OCI-LY1 (cell line): ENCODE data around the gene CATSPER1.
"Not testable (repeated sequence)": the region's sequence is repeated elsewhere in the genome, so short reads cannot be mapped to it uniquely, and the experiment has no call there.

Experiments
- H2AFZ ChIP-seq: fragments of 200-600 bp; sonication (generic), shearing (Covaris generic); 2 replicates; pipeline ENCODE4 v1.6.0; 2014; ENCODE audit warnings: antibody characterized with exemption, mild to moderate bottlenecking, low read length
- H3F3A ChIP-seq: fragments of 200-600 bp; sonication (generic), shearing (Covaris generic); 2 replicates; pipeline ENCODE4 v1.6.0; 2014; ENCODE audit warnings: mild to moderate bottlenecking, antibody characterized with exemption, low read length, moderate library complexity; ENCODE audit not compliant: insufficient read depth
- H3K27ac ChIP-seq: fragments of 200-600 bp; sonication (generic); 2 replicates; pipeline ENCODE4 v1.5.1; 2014; ENCODE audit warnings: low read length, mixed run types, mild to moderate bottlenecking, low read depth; ENCODE audit not compliant: poor library complexity, severe bottlenecking
- H3K27me3 ChIP-seq: fragments of 200-600 bp; sonication (generic); 2 replicates; pipeline ENCODE4 v1.6.0; 2014; ENCODE audit warnings: antibody characterized with exemption, mild to moderate bottlenecking, low read length, moderate library complexity; ENCODE audit not compliant: insufficient read depth
- H3K36me3 ChIP-seq: fragments of 200-600 bp; sonication (generic); 2 replicates; pipeline ENCODE4 v1.6.1; 2014; ENCODE audit warnings: mild to moderate bottlenecking, antibody characterized with exemption, low read length, moderate library complexity, mixed read lengths; ENCODE audit not compliant: insufficient read depth
- H3K4me1 ChIP-seq: fragments of 200-600 bp; sonication (generic); 2 replicates; pipeline ENCODE4 v1.5.1; 2014; ENCODE audit warnings: mild to moderate bottlenecking, low read length, moderate library complexity; ENCODE audit not compliant: insufficient read depth, severe bottlenecking
- H3K4me2 ChIP-seq: fragments of 200-600 bp; sonication (generic), shearing (Covaris generic); 2 replicates; pipeline ENCODE4 v1.6.1; 2014; ENCODE audit warnings: low read length
- H3K4me3 ChIP-seq: fragments of 200-600 bp; sonication (generic); 2 replicates; pipeline ENCODE4 v1.5.1; 2014; ENCODE audit warnings: low read length, low read depth, mild to moderate bottlenecking, mixed read lengths; ENCODE audit not compliant: poor library complexity, severe bottlenecking
- H3K79me2 ChIP-seq: fragments of 200-600 bp; shearing (Covaris generic); 2 replicates; pipeline ENCODE4 v1.6.1; 2016; ENCODE audit warnings: mixed run types, low read length, mixed read lengths; ENCODE audit not compliant: insufficient read depth
- H3K9ac ChIP-seq: fragments of 200-600 bp; sonication (generic), shearing (Covaris generic); 2 replicates; pipeline ENCODE4 v1.6.1; 2014; ENCODE audit warnings: mild to moderate bottlenecking, low read length, mixed read lengths
- H3K9me2 ChIP-seq: fragments of 200-600 bp; sonication (generic), shearing (Covaris generic); 2 replicates; pipeline ENCODE4 v1.6.1; 2014; ENCODE audit warnings: low read depth, mild to moderate bottlenecking, low read length, mixed read lengths
- H3K9me3 ChIP-seq: fragments of 200-600 bp; shearing (Covaris generic); 2 replicates; pipeline ENCODE4 v1.6.1; 2014; ENCODE audit warnings: low read length, mixed read lengths
- H4K20me1 ChIP-seq: fragments of 200-600 bp; sonication (generic), shearing (Covaris generic); 2 replicates; pipeline ENCODE4 v1.6.0; 2016; ENCODE audit warnings: mild to moderate bottlenecking, low read length; ENCODE audit not compliant: insufficient read depth
- EZH2 ChIP-seq: fragments of 200-600 bp; sonication (generic), shearing (Covaris generic); IDR thresholded peaks from 2 replicates; pipeline ENCODE4 v1.8.0; 2017; ENCODE audit warnings: borderline replicate concordance, mixed run types, mild to moderate bottlenecking, antibody characterized with exemption, low read length, moderate library complexity, mixed read lengths
- TF ChIP-seq, protein P1 (sequence below): fragments of 200-600 bp; sonication (generic), shearing (Covaris generic); IDR thresholded peaks from 2 replicates; pipeline ENCODE4 v1.5.1; 2017; ENCODE audit warnings: mild to moderate bottlenecking, antibody characterized with exemption, low read length, moderate library complexity, mixed read lengths

The CATSPER1 gene

DNA sequence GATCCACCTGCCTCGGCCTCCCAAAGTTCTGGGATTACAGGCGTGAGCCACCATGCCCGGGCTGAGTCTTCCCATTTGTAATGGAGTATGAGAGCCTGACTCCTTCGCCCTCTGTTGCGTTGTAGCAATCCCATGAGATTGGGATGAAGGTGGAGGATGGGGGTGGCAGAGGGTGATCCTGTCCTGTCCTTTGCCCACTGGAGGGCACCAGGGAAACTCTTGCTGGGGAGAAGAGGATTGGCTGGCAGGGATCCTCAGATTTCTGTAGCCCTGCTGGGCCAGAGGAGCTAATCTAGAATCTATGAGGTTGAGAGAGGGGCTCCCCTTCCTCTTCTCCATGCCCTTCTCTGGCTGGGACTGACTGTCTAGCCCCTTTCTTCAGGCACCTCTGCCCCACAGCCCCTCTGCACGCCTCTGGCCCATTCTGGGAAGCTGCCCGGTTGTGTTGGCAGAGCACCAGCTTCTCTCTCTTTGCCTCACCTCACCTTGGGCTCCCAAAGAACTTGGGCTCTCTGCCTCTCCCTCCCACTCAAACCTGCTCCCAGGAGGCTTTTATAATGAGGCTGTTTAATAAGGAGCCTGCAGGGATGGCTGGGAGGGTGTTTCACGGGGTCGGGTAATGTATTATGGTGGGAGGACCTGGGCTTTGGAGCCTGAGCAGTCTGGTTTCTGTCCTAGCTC is 9.5 kb upstream of the CATSPER1 start:
- H3K4me3 ChIP-seq, result no peak overlapping the region
- H3K27me3 ChIP-seq, result no peaks in the 10 kb centered on the region; the same call in 1 of the 2 replicates
- H3F3A ChIP-seq, result no peaks in the 10 kb centered on the region
- H3K27ac ChIP-seq, result no peak overlapping the region
- H2AFZ ChIP-seq, result no peak overlapping the region
- H3K9me2 ChIP-seq, result no peaks in the 10 kb centered on the region
- no peaks in the 10 kb centered on the region for H3K36me3 ChIP-seq
- no peak overlapping the region for H3K9ac ChIP-seq
- H3K4me2 ChIP-seq, result no peak overlapping the region
- no peaks in the 10 kb centered on the region for H3K4me1 ChIP-seq
- no peaks in the 10 kb centered on the region for H4K20me1 ChIP-seq
- no peaks in the 10 kb centered on the region for H3K9me3 ChIP-seq
- no peak for TF ChIP-seq EZH2
- TF ChIP-seq, protein P1, sequence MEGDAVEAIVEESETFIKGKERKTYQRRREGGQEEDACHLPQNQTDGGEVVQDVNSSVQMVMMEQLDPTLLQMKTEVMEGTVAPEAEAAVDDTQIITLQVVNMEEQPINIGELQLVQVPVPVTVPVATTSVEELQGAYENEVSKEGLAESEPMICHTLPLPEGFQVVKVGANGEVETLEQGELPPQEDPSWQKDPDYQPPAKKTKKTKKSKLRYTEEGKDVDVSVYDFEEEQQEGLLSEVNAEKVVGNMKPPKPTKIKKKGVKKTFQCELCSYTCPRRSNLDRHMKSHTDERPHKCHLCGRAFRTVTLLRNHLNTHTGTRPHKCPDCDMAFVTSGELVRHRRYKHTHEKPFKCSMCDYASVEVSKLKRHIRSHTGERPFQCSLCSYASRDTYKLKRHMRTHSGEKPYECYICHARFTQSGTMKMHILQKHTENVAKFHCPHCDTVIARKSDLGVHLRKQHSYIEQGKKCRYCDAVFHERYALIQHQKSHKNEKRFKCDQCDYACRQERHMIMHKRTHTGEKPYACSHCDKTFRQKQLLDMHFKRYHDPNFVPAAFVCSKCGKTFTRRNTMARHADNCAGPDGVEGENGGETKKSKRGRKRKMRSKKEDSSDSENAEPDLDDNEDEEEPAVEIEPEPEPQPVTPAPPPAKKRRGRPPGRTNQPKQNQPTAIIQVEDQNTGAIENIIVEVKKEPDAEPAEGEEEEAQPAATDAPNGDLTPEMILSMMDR, result no peak
- H3K79me2 ChIP-seq, result no peaks in the 10 kb centered on the region

DNA sequence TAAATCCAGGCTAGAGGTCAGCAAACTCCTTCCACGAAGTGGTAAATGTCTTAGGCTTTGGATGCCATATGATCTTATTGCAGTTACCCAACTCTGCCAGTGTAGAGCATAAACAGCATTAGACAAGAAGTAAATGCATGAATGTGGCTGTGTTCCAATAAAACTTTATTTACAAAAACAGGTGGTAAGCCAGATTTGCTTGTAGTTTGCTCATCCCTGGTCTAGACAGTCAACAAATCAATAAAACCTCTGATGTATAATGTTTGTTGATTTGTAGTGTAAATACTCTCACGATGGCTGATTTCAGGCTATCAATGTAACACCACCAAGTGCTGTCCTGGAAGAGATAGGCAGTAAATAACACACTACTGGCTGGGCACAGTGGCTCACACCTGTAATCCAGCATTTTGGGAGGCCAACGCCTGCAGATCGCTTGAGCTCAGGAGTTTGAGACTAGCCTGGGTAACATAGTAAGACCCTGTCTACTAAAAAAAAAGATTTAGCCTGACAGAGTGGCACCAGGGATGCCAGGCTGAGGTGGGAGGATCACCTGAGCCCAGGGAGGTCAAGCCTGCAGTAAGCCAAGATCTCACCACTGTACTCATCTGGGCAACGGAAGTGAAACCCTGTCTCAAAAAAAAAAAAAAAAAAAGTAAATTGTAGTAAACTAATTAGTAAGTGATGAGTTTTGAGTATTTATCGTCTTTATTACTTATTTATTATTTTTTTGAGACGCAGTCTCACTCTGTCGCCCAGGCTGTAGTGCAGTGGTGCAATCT is 6.9 kb upstream of the CATSPER1 start:
- Histone ChIP-seq H3F3A (no peaks in the 10 kb centered on the region), H3K4me1 (no peaks in the 10 kb centered on the region), H3K36me3 (no peaks in the 10 kb centered on the region), H3K27ac (no peak overlapping the region), H3K9me3 (no peaks in the 10 kb centered on the region), H3K9me2 (no peaks in the 10 kb centered on the region), H3K79me2 (no peaks in the 10 kb centered on the region), H4K20me1 (no peaks in the 10 kb centered on the region), H2AFZ (no peak overlapping the region), H3K27me3 (no peaks in the 10 kb centered on the region; the same call in 1 of the 2 replicates), H3K4me3 (no peak overlapping the region), H3K4me2 (no peak overlapping the region), H3K9ac (no peak overlapping the region)
- TF ChIP-seq EZH2, result no peak
- TF ChIP-seq, protein P1, result no peak

DNA sequence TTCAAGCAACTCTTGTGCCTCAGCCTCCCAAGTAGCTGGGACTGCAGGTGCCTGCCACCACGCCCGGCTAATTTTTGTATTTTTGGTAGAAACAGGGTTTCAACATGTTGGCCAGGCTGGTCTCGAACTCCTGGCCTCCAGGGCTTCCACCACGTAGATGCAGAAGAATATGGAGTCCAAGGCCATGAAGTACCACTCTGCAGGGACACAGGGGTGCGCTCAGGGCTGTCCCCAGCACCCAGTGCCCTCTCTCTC is 3.2 kb downstream of the CATSPER1 start:
- H3K9me3 ChIP-seq, H3K4me1 ChIP-seq, H2AFZ ChIP-seq, H3K27ac ChIP-seq, H3K36me3 ChIP-seq, H3K9ac ChIP-seq, H4K20me1 ChIP-seq, H3K9me2 ChIP-seq, H3K27me3 ChIP-seq, H3F3A ChIP-seq, H3K4me3 ChIP-seq, H3K79me2 ChIP-seq, H3K4me2 ChIP-seq: not testable (repeated sequence)
